ENCODE measurements around the gene C11orf71. TPM values are rescaled to one million over a fixed set of nuclear protein-coding genes. Genes with fewer than 3 reads are reported as not detected.

The C11orf71 gene
- total RNA-seq, 1 experiment from 2014 or later, result 4.3 TPM

GRCh38 chr11:114447444-114447843 is 47.1 kb upstream of the C11orf71 start:
- Histone ChIP-seq H3K27me3 (ENCODE audit: insufficient read depth, low read length) (no peaks in the 10 kb centered on the region), H3K79me2 (ENCODE audit: insufficient read depth, low read length) (peaks cover 46% of the 10 kb centered on the region), H2AFZ (ENCODE audit: low read depth, low read length, poor library complexity, severe bottlenecking) (no peak overlapping the region), H3K27ac (ENCODE audit: low read depth, low read length) (no peak overlapping the region), H3K9me3 (ENCODE audit: control insufficient read depth in 1 of 2, insufficient read depth in 1 of 2, low read depth in 1 of 2, low read length in 2 of 2) (no peaks in the 10 kb centered on the region), H4K20me1 (ENCODE audit: insufficient read depth) (no peaks in the 10 kb centered on the region), H3K9me2 (ENCODE audit: insufficient read depth) (no peaks in the 10 kb centered on the region), H3K9ac (ENCODE audit: low read length) (no peak overlapping the region), H3K4me1 (ENCODE audit: control insufficient read depth in 1 of 2, insufficient read depth in 2 of 2, low read length in 2 of 2) (no peaks in the 10 kb centered on the region), H3K36me3 (ENCODE audit: control insufficient read depth in 1 of 2, insufficient read depth in 2 of 2, low read length in 2 of 2) (peaks cover 11 to 26% of the 10 kb centered on the region in 2 experiments), H3K4me2 (ENCODE audit: low read length) (no peak overlapping the region), H3K4me3 (replicated peaks in 1 of 2; ENCODE audit: low read depth in 1 of 2, low read length in 2 of 2) (no peak overlapping the region)
- ChIA-PET CTCF (no interaction called here), POLR2A (no interaction called here), RAD21 (ENCODE audit: low non-redundant PET in 1 of 2, low total read pairs in 2 of 2, uncharacterized antibody in 2 of 2, unreplicated experiment in 2 of 2) (no interaction called here)
- DNase-seq (ENCODE audit: low read depth, low spot score) (no peak), ATAC-seq (no peak)
- no peak for TF ChIP-seq FOSL1 (IDR thresholded peaks at IDR 0.05; ENCODE audit: low read depth)
- no peak for TF ChIP-seq CBX3 (IDR thresholded peaks at IDR 0.05; ENCODE audit: low read depth)
- TF ChIP-seq POLR2AphosphoS5 (IDR thresholded peaks at IDR 0.05; ENCODE audit: low read depth, low read length), result no peak
- TF ChIP-seq SRF (IDR thresholded peaks at IDR 0.05; ENCODE audit: low read depth), result no peak
- no peak for TF ChIP-seq YY1 (IDR thresholded peaks at IDR 0.05; ENCODE audit: extremely low read depth, insufficient replicate concordance, low read depth, low read length)
- no TSS peak for BruUV-seq (replicated peaks)
- intact Hi-C loops (cut with micrococcal nuclease), result no loop called here

- Histone ChIP-seq H3K27me3 (ENCODE audit: insufficient read depth, low read length) (no peaks in the 10 kb centered on the region), H3K79me2 (ENCODE audit: insufficient read depth, low read length) (peaks cover 77% of the 10 kb centered on the region), H2AFZ (ENCODE audit: low read depth, low read length, poor library complexity, severe bottlenecking) (no peak overlapping the region), H3K9ac (ENCODE audit: low read length) (no peak overlapping the region), H3K4me2 (ENCODE audit: low read length) (no peak overlapping the region), H3K9me3 (ENCODE audit: control insufficient read depth in 1 of 2, insufficient read depth in 1 of 2, low read depth in 1 of 2, low read length in 2 of 2) (no peaks in the 10 kb centered on the region), H3K4me3 (replicated peaks in 1 of 2; ENCODE audit: low read depth in 1 of 2, low read length in 2 of 2) (no peak overlapping the region), H3K27ac (ENCODE audit: low read depth, low read length) (no peak overlapping the region), H3K36me3 (ENCODE audit: control insufficient read depth in 1 of 2, insufficient read depth in 2 of 2, low read length in 2 of 2) (peaks cover 5 to 14% of the 10 kb centered on the region in 2 experiments; a peak in 3 of 4 replicates), H3K4me1 (ENCODE audit: control insufficient read depth in 1 of 2, insufficient read depth in 2 of 2, low read length in 2 of 2) (peaks cover 5 to 19% of the 10 kb centered on the region in 2 experiments; a peak in 3 of 4 replicates), H4K20me1 (ENCODE audit: insufficient read depth) (no peaks in the 10 kb centered on the region), H3K9me2 (ENCODE audit: insufficient read depth) (no peaks in the 10 kb centered on the region)
- CTCF ChIA-PET, result no interaction called here
- POLR2A ChIA-PET, result no interaction called here
- RAD21 ChIA-PET (ENCODE audit: low non-redundant PET in 1 of 2, low total read pairs in 2 of 2, uncharacterized antibody in 2 of 2, unreplicated experiment in 2 of 2), result no interaction called here
- no TSS peak for BruUV-seq (replicated peaks)
- no peak for ATAC-seq
- TF ChIP-seq RAD21 (IDR thresholded peaks at IDR 0.05; ENCODE audit: low read depth) (no peak), EZH2phosphoT487 (IDR thresholded peaks at IDR 0.05; ENCODE audit: borderline replicate concordance) (no peak), SIN3A (IDR thresholded peaks at IDR 0.05; ENCODE audit: low read depth) (no peak), MAX (IDR thresholded peaks at IDR 0.05) (no peak), JUND (IDR thresholded peaks at IDR 0.05) (no peak), ELF1 (IDR thresholded peaks at IDR 0.05; ENCODE audit: borderline replicate concordance, low read depth) (no peak), YY1 (IDR thresholded peaks at IDR 0.05; ENCODE audit: extremely low read depth, insufficient replicate concordance, low read depth, low read length) (no peak), EZH2 (IDR thresholded peaks at IDR 0.05) (no peak), ATF3 (IDR thresholded peaks at IDR 0.05) (no peak), CTCF (IDR thresholded peaks at IDR 0.05 in 2 of 3, conservative IDR thresholded peaks at IDR 0.05 in 1 of 3; ENCODE audit: borderline replicate concordance in 1 of 3, insufficient read depth in 1 of 3, low read depth in 2 of 3, low read length in 2 of 3) (no peak), EGR1 (IDR thresholded peaks at IDR 0.05; ENCODE audit: low read depth) (no peak), ZFX (IDR thresholded peaks at IDR 0.05) (no peak), CEBPB (IDR thresholded peaks at IDR 0.05; ENCODE audit: low read depth) (no peak), SRF (IDR thresholded peaks at IDR 0.05; ENCODE audit: low read depth) (no peak), CBX3 (IDR thresholded peaks at IDR 0.05; ENCODE audit: low read depth) (no peak)
- intact Hi-C loops (cut with micrococcal nuclease), result no loop called here
- no peak for DNase-seq (ENCODE audit: low read depth, low spot score)
Observed at GRCh38 chr11:114442536-114442935, 42.2 kb upstream of the C11orf71 start.

All from HCT116 (cell line).